K562 (cell line): Measurements from ENCODE around the gene CMPK1. TPM values are rescaled to one million over a fixed set of nuclear protein-coding genes. Genes with fewer than 3 reads are reported as not detected.

ENCODE experiments used
- ASH1L ChIP-seq: fragments of 450-650 bp; IDR thresholded peaks from 2 replicates; pipeline ENCODE4 v1.6.1; 2018; ENCODE audit warnings: borderline replicate concordance, mild to moderate bottlenecking, low read depth; ENCODE audit not compliant: partially characterized antibody
- ATF1 ChIP-seq, 2 experiments: fragments of 450-650 bp in 1 of 2; IDR thresholded peaks; 2 replicates each; pipeline ENCODE4 v1.6.1; 2016; ENCODE audit warnings: missing compliant biosample characterization in 1 of 2, missing genetic modification characterization in 1 of 2
- ELF1 ChIP-seq: fragments of 200-800 bp; sonication (Bioruptor generic); IDR thresholded peaks from 2 replicates; pipeline ENCODE4 v1.6.1; 2016; ENCODE audit warnings: missing genetic modification characterization, missing compliant biosample characterization
- FOXO4 ChIP-seq: fragments of 450-650 bp; formaldehyde crosslinking; IDR thresholded peaks from 2 replicates; pipeline ENCODE4 v1.4.0; 2020; ENCODE audit warnings: mild to moderate bottlenecking, moderate library complexity
- GABPA ChIP-seq: fragments of 200-800 bp; sonication (Bioruptor generic); conservative IDR thresholded peaks from 2 replicates; pipeline ENCODE4 v1.6.1; 2016; ENCODE audit warnings: low read depth, missing genetic modification characterization, missing compliant biosample characterization
- HLTF ChIP-seq: fragments of 450-650 bp; IDR thresholded peaks from 2 replicates; pipeline ENCODE4 v1.6.1; 2016
- HNRNPH1 ChIP-seq: fragments of 200-400 bp; formaldehyde crosslinking; optimal IDR thresholded peaks from 2 replicates; pipeline ENCODE3; 2017; ENCODE audit warnings: low read depth, mild to moderate bottlenecking, low read length, moderate library complexity
- MAZ ChIP-seq, 2 experiments: fragments of 450-650 bp in 1 of 2; sonication (generic) in 1 of 2; formaldehyde crosslinking; IDR thresholded peaks in 1 of 2; conservative IDR thresholded peaks in 1 of 2; 2 replicates each; pipeline versions ENCODE4 v1.4.0 to v1.5.0; 2020; ENCODE audit warnings: mild to moderate bottlenecking in 1 of 2, missing genetic modification reagents in 1 of 2
- OTX1 ChIP-seq: fragments of 450-650 bp; formaldehyde crosslinking; IDR thresholded peaks from 2 replicates; pipeline ENCODE4 v1.4.0; 2022; ENCODE audit warnings: mild to moderate bottlenecking
- POLR2H ChIP-seq: IDR thresholded peaks from 2 replicates; pipeline ENCODE4 v1.6.1; 2016; ENCODE audit warnings: missing genetic modification characterization, low read depth, mild to moderate bottlenecking, control low read depth, missing compliant biosample characterization, moderate library complexity
- PTTG1 ChIP-seq: fragments of 450-650 bp; IDR thresholded peaks from 2 replicates; pipeline ENCODE4 v1.6.1; 2016; ENCODE audit warnings: low read depth, mild to moderate bottlenecking, missing genetic modification characterization, missing compliant biosample characterization
- RBM14 ChIP-seq: fragments of 200-400 bp; formaldehyde crosslinking; IDR thresholded peaks from 2 replicates; pipeline ENCODE4 v1.6.1; 2018; ENCODE audit warnings: low read depth, mild to moderate bottlenecking, low read length, moderate library complexity, borderline replicate concordance; ENCODE audit not compliant: insufficient read depth
- SAP30 ChIP-seq: fragments of 200-600 bp; sonication (generic); IDR thresholded peaks from 2 replicates; pipeline ENCODE4 v1.6.1; 2012; ENCODE audit warnings: borderline replicate concordance, low read depth, mild to moderate bottlenecking, moderate library complexity, low read length, control low read depth, inconsistent platforms; ENCODE audit not compliant: insufficient read depth, poor library complexity, severe bottlenecking
- SOX6 ChIP-seq: fragments of 450-650 bp; IDR thresholded peaks from 2 replicates; pipeline ENCODE4 v1.6.1; 2014; ENCODE audit warnings: mild to moderate bottlenecking
- TBP ChIP-seq: optimal IDR thresholded peaks from 2 replicates; pipeline ENCODE3; 2011; ENCODE audit warnings: low read depth, low read length, improper control_type of control experiment
- WHSC1 ChIP-seq: IDR thresholded peaks from one replicate; pipeline ENCODE4 v1.6.1; 2012; ENCODE audit warnings: low read length, control low read depth, inconsistent platforms
- ZBTB8A ChIP-seq: fragments of 450-650 bp; IDR thresholded peaks from 2 replicates; pipeline ENCODE4 v1.6.1; 2018; ENCODE audit warnings: mild to moderate bottlenecking, moderate library complexity; ENCODE audit not compliant: partially characterized antibody
- ZFX ChIP-seq: sonication (generic); formaldehyde crosslinking; IDR thresholded peaks from 2 replicates; pipeline ENCODE4 v1.8.0; 2022; ENCODE audit warnings: mild to moderate bottlenecking, missing genetic modification reagents, moderate library complexity
- ZNF3 ChIP-seq: fragments of 250-450 bp; sonication (Bioruptor Pico); IDR thresholded peaks from 2 replicates; pipeline ENCODE4 v1.5.0; 2021; ENCODE audit warnings: mild to moderate bottlenecking, moderate library complexity
- ZNF436 ChIP-seq: fragments of 250-450, 450-650 bp; sonication (Bioruptor Pico); formaldehyde crosslinking; IDR thresholded peaks from 2 replicates; pipeline ENCODE4 v1.7.0; 2020; ENCODE audit warnings: mild to moderate bottlenecking
- ZNF584 ChIP-seq: fragments of 200-800 bp; sonication (Bioruptor generic); IDR thresholded peaks from 2 replicates; pipeline ENCODE4 v1.6.1; 2016; ENCODE audit warnings: low read depth, mild to moderate bottlenecking, missing genetic modification characterization, missing compliant biosample characterization
- ZNF668 ChIP-seq: fragments of 250-450 bp; sonication (Bioruptor Pico); IDR thresholded peaks from 2 replicates; pipeline ENCODE4 v1.8.0; 2022; ENCODE audit warnings: mild to moderate bottlenecking, inconsistent platforms
- ZNF780A ChIP-seq: fragments of 250-450 bp; sonication (Bioruptor Pico); IDR thresholded peaks from 2 replicates; pipeline ENCODE4 v1.5.0; 2021; ENCODE audit warnings: mild to moderate bottlenecking
- polyA plus RNA-seq, 8 experiments: library from polyadenylated mRNA; depleted of rRNA in 4 of 8; stranded (reverse) in 5 of 8; unstranded in 3 of 8; fragments of >200 nt; fragmentation: Nextera tagmentation in 2 of 8; fragmentation: Illumina TruSeq in 1 of 8; extraction: Ambion mirVana in 2 of 8; extraction: Trizol in 1 of 8; gene quantifications; 2 replicates each; pipeline versions ENCODE4 v1.2.1 to v1.2.3, GENCODE V29; 2011 to 2014; ENCODE audit warnings: inconsistent platforms in 1 of 8, missing spikeins in 1 of 8
- total RNA-seq, 7 experiments: library from RNA; depleted of rRNA in 6 of 7; stranded (reverse); fragments of >200 nt in 6 of 7; fragmentation: Illumina TruSeq in 2 of 7; extraction: Trizol in 2 of 7; gene quantifications; 2 replicates each; pipeline versions ENCODE4 v1.2.1 to v1.2.3, GENCODE V29; 2011 to 2021; ENCODE audit warnings: low replicate concordance in 1 of 7
- TF ChIP-seq, protein P1 (sequence below): sonication (generic); formaldehyde crosslinking; IDR thresholded peaks from 2 replicates; pipeline ENCODE4 v1.8.1; 2023; ENCODE audit warnings: mild to moderate bottlenecking, missing genetic modification reagents
- TF ChIP-seq, protein P2 (sequence below): IDR thresholded peaks from 3 replicates; pipeline ENCODE4 v1.6.1; 2011; ENCODE audit warnings: borderline replicate concordance, mild to moderate bottlenecking; ENCODE audit not compliant: insufficient read length, insufficient read depth

The CMPK1 gene
- total and polyA plus RNA-seq, 9 of the 15 experiments (the other 6 are each of a cell fraction or from before 2014, with no cell fraction given): 54.5 to 197 (median 116) TPM

DNA sequence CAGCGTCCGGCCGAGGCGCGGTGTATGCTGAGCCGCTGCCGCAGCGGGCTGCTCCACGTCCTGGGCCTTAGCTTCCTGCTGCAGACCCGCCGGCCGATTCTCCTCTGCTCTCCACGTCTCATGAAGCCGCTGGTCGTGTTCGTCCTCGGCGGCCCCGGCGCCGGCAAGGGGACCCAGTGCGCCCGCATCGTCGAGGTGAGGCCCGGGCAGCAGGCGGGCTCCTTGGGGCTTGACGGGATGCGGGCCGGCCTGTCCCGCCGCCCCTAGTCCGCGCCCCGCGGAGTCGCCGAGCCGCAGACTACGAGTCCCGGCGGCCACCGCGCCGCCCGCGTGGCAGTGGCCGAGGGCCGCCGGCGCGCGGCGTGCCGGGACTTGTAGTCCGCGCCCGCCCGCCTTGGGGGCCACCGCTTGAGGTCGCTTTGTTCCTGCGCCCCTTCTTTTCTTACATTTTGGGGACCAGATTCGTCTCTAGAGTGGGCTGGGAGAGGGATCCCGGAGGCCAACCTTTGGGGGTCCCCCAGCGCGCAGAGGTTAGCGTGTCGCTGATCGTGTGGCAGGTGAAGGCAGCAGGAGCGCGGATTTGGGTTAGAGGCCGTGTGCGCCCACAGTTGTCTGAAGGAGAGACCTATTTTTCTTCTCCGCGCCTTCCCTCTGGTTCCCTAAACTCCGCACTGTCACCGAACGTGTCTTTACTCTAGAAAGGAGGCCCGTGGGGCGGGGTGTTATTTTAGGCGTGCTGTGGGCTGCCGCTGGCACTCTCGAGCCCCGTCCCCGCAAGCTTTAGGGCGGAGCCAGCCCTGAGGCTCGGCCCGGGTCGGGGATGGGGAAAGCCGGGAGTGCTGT, 553 bp downstream of the CMPK1 start (continued):
- no peak for TF ChIP-seq HLTF
- peak; percentile 56 for TF ChIP-seq GABPA (tag)
- TF ChIP-seq FOXO4 (CRISPR knock-in tag): no peak
- TF ChIP-seq RBM14: no peak
- TF ChIP-seq ATF1 (CRISPR knock-in tag; IDR thresholded peaks at IDR 0.05): no peak
- TF ChIP-seq ATF1 (tag; IDR thresholded peaks at IDR 0.05): peak; percentile 55
- TF ChIP-seq SOX6: no peak
- TF ChIP-seq ZNF3: no peak
- TF ChIP-seq, protein P1, sequence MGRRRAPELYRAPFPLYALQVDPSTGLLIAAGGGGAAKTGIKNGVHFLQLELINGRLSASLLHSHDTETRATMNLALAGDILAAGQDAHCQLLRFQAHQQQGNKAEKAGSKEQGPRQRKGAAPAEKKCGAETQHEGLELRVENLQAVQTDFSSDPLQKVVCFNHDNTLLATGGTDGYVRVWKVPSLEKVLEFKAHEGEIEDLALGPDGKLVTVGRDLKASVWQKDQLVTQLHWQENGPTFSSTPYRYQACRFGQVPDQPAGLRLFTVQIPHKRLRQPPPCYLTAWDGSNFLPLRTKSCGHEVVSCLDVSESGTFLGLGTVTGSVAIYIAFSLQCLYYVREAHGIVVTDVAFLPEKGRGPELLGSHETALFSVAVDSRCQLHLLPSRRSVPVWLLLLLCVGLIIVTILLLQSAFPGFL: 0 out of 2 replicates have a peak, but pooled peaks have one; percentile 90
- TF ChIP-seq ASH1L: no peak
- no peak for TF ChIP-seq ZNF436 (CRISPR knock-in tag)
- TF ChIP-seq, protein P2, sequence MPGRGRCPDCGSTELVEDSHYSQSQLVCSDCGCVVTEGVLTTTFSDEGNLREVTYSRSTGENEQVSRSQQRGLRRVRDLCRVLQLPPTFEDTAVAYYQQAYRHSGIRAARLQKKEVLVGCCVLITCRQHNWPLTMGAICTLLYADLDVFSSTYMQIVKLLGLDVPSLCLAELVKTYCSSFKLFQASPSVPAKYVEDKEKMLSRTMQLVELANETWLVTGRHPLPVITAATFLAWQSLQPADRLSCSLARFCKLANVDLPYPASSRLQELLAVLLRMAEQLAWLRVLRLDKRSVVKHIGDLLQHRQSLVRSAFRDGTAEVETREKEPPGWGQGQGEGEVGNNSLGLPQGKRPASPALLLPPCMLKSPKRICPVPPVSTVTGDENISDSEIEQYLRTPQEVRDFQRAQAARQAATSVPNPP: no peak
- TF ChIP-seq HNRNPH1: no peak
- no peak for TF ChIP-seq POLR2H (tag)
- peak; percentile 86 for TF ChIP-seq ZFX (CRISPR knock-in tag)
- peak; percentile 38; the same call in 1 of the 2 replicates for TF ChIP-seq ZNF584 (CRISPR knock-in tag)
- peak; percentile 27; the same call in 1 of the 2 replicates for TF ChIP-seq ELF1 (tag)
- TF ChIP-seq ZNF668 (CRISPR knock-in tag): no peak
- no peak for TF ChIP-seq PTTG1 (tag)
- no peak for TF ChIP-seq ZNF780A (CRISPR knock-in tag)
- TF ChIP-seq SAP30: no peak
- no peak for TF ChIP-seq WHSC1
- TF ChIP-seq ZBTB8A: no peak
- TF ChIP-seq MAZ (CRISPR knock-in tag; conservative IDR thresholded peaks at IDR 0.05 in 1 of 2, IDR thresholded peaks at IDR 0.05 in 1 of 2): peak; percentile 68 to 83; a peak in 3 of 4 replicates
- peak; percentile 29 for TF ChIP-seq TBP
- no peak for TF ChIP-seq OTX1 (CRISPR knock-in tag)
